PFSK-1 (cell line): ENCODE measurements around the gene PYGL.

Experiments used
- POLR2AphosphoS5 ChIP-seq: IDR thresholded peaks from 2 replicates; pipeline ENCODE4 v1.6.1; 2012; ENCODE audit warnings: low read depth, mild to moderate bottlenecking, control low read depth, low read length, moderate library complexity
- TAF1 ChIP-seq: IDR thresholded peaks from 2 replicates; pipeline ENCODE4 v1.6.1; 2012; ENCODE audit warnings: low read length, control low read depth, borderline replicate concordance; ENCODE audit not compliant: insufficient read depth
- TF ChIP-seq, protein P1 (sequence below), 2 experiments: IDR thresholded peaks; 2 replicates each; pipeline versions ENCODE4 v1.6.1 to v1.8.0; 2011 to 2012; ENCODE audit warnings: low read depth in 2 of 2, low read length in 2 of 2, control low read depth in 1 of 2, inconsistent platforms in 1 of 2, mild to moderate bottlenecking in 1 of 2, moderate library complexity in 1 of 2; ENCODE audit not compliant: insufficient read depth in 1 of 2

DNA sequence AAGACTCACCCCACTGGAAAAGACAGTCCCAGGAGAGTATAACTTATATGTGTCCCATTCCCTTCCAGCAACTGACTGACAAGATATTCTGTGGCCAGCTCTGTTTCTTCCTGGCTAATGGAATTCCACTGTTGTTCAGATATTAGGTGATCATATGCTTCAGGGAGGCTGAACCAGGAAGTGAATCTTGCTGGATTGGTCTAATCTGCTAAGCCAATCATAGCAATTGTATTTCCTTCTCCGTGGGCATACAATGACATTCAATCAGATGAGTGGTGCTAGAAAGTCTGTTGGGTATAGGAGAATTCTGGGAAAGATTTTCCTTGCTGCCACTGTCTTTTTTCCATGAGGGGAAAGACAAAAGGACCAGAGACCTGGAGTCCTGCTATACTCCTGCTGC is 12.1 kb downstream of the PYGL start:
- TF ChIP-seq POLR2AphosphoS5 (no peak), TAF1 (no peak)
- TF ChIP-seq, protein P1, sequence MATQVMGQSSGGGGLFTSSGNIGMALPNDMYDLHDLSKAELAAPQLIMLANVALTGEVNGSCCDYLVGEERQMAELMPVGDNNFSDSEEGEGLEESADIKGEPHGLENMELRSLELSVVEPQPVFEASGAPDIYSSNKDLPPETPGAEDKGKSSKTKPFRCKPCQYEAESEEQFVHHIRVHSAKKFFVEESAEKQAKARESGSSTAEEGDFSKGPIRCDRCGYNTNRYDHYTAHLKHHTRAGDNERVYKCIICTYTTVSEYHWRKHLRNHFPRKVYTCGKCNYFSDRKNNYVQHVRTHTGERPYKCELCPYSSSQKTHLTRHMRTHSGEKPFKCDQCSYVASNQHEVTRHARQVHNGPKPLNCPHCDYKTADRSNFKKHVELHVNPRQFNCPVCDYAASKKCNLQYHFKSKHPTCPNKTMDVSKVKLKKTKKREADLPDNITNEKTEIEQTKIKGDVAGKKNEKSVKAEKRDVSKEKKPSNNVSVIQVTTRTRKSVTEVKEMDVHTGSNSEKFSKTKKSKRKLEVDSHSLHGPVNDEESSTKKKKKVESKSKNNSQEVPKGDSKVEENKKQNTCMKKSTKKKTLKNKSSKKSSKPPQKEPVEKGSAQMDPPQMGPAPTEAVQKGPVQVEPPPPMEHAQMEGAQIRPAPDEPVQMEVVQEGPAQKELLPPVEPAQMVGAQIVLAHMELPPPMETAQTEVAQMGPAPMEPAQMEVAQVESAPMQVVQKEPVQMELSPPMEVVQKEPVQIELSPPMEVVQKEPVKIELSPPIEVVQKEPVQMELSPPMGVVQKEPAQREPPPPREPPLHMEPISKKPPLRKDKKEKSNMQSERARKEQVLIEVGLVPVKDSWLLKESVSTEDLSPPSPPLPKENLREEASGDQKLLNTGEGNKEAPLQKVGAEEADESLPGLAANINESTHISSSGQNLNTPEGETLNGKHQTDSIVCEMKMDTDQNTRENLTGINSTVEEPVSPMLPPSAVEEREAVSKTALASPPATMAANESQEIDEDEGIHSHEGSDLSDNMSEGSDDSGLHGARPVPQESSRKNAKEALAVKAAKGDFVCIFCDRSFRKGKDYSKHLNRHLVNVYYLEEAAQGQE (IDR thresholded peaks at IDR 0.05; ENCODE audit: insufficient read depth in 1 of 2, low read depth in 2 of 2, low read length in 2 of 2) = no peak
